Fibroblast of mammary gland (primary cell): ENCODE results near the gene TTC3.

Experiments used
- DNase-seq: peaks from one replicate; pipeline ENCODE4 v3.0.0-alpha.2; 2010; ENCODE audit warnings: low read depth
- H3K4me3 ChIP-seq: 2 replicates; pipeline ENCODE4 v1.5.1; 2011; ENCODE audit warnings: low read depth, mild to moderate bottlenecking, low read length, moderate library complexity; ENCODE audit not compliant: control insufficient read depth
- TF ChIP-seq, protein P1 (sequence below): conservative IDR thresholded peaks from 2 replicates; pipeline ENCODE4 v1.5.1; 2011; ENCODE audit warnings: low read depth, low read length, inconsistent platforms; ENCODE audit not compliant: control insufficient read depth, insufficient read depth

The TTC3 gene

DNA sequence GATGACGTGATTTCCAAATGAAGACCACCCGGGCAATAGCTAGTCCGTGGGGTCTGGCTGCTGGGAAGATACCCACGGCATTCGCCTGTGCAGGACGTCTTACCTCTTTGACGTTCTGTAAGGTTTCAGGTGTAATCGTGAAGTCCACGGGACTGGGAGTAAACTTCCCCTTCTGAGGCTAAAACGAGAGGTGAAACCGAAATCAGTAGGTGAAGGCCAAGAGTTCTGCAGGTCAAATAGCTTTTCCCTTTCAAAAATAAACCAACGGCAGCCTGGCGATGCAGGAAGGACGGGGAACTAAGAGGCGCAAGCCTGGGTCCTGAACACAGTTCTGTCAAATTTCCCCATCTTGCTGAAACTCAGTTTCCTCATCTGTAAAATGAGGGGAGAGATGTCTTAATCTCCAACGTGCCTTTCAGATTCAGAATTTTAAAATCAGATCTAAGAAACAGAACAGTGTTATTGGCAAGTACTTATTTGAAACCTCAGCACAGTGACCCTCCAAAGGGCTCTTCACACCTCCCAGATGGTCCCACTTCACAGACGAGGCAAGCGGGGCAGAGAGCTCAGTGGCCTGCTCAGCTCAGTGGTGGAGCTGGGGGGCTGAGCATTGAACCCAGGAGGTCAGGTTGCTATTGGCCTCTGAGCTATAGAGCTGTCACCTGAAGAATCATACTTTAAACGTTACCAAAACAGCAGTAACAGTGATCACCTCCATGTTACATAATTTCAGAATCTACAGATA is 159.4 kb downstream of the TTC3 start:
- TF ChIP-seq, protein P1, sequence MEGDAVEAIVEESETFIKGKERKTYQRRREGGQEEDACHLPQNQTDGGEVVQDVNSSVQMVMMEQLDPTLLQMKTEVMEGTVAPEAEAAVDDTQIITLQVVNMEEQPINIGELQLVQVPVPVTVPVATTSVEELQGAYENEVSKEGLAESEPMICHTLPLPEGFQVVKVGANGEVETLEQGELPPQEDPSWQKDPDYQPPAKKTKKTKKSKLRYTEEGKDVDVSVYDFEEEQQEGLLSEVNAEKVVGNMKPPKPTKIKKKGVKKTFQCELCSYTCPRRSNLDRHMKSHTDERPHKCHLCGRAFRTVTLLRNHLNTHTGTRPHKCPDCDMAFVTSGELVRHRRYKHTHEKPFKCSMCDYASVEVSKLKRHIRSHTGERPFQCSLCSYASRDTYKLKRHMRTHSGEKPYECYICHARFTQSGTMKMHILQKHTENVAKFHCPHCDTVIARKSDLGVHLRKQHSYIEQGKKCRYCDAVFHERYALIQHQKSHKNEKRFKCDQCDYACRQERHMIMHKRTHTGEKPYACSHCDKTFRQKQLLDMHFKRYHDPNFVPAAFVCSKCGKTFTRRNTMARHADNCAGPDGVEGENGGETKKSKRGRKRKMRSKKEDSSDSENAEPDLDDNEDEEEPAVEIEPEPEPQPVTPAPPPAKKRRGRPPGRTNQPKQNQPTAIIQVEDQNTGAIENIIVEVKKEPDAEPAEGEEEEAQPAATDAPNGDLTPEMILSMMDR = no peak
- DNase-seq = no peak

DNA sequence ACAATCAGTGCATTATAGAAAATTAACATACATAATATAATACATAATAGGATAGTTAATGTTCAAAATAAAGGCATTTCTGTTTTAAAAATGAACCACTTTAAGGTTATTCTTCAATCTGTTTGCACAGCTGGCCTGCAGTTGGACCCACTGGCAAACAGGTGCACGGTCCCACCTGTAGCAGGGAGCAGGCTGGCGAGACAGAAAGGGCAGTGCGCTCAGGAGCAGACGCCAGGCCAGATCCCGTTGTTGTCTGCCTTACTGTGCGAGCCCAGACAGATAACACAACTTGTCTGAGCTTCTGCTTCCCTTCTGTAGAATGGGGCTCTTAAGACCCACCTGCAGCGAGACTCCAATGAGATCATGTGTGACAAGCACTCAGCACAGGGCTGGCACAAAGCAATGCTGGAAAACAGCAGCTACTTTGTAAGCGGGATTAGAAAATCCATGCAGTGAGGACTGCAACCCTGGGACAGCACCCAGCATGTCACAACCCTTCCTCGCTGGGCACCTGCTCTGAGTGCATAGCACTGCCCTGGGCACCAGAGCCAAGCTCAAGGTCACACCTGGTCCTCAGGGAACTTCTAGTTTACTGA is 160.6 kb downstream of the TTC3 start:
- no peak overlapping the region for H3K4me3 ChIP-seq
- TF ChIP-seq, protein P1 = no peak
- no peak for DNase-seq

More for the DNA sequence above, 159.4 kb downstream of the TTC3 start:
- no peak overlapping the region for H3K4me3 ChIP-seq

- DNase-seq = no peak
- TF ChIP-seq, protein P1 = no peak
- H3K4me3 ChIP-seq = no peak overlapping the region
Observed at GRCh38 chr21:37237346-37237745, 164.3 kb downstream of the TTC3 start.

DNA sequence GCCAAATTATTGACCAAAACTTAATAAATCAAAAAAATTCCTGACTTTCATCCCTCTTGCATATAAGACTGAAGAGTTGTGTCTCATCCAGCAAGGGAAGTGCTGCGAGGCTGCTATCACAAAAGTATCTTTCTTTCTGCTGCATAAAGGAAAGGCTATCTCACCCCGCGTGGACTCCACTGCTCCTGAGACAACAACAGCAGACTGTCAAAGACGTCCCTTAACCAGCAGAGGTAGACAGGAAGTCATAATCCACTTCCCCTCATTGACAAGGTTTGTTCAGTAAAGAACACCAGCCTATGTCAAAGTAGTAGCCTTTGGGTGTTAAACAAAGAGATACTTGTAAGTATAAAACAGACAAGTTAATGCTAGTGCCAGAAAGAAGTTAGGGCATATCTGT is 164.7 kb downstream of the TTC3 start:
- DNase-seq = no peak
- no peak overlapping the region for H3K4me3 ChIP-seq
- TF ChIP-seq, protein P1 = no peak

DNA sequence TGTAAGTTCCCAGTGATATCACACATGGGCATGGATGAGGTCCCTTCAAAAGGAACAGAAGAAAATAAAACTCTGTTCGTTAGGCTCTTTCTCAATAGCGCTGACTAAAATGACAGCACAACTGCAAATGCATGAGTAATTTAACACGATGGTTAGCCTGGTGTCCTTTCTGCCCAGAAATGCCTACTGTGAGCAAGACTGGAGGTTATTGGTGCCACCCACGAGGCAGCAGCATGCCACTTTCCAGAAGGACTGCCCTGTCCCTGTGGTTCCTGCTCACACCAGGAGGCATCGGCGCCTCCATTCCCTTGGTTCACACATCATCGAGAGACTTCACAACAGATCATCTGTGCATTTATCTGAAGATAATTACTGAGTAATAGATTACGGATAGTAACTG is 167.9 kb downstream of the TTC3 start:
- no peak for DNase-seq
- H3K4me3 ChIP-seq = no peak overlapping the region
- TF ChIP-seq, protein P1 = no peak

- no peak for DNase-seq
- TF ChIP-seq, protein P1 = no peak
- H3K4me3 ChIP-seq = no peak overlapping the region
Observed at GRCh38 chr21:37241426-37241825, 168.4 kb downstream of the TTC3 start.
